C1 segment of cervical spinal cord (tissue), 14 donors: ENCODE measurements around the gene C1orf35.

Experiments used
- DNase-seq, 14 donors: peaks; one replicate each; lab custom pipeline; 2025; lab: John Stamatoyannopoulos, UW

C1orf35 gene

GRCh38 chr1:228079601-228080263 lies 23.4 kb downstream of the C1orf35 start:
- DNase-seq = no peak

DNA sequence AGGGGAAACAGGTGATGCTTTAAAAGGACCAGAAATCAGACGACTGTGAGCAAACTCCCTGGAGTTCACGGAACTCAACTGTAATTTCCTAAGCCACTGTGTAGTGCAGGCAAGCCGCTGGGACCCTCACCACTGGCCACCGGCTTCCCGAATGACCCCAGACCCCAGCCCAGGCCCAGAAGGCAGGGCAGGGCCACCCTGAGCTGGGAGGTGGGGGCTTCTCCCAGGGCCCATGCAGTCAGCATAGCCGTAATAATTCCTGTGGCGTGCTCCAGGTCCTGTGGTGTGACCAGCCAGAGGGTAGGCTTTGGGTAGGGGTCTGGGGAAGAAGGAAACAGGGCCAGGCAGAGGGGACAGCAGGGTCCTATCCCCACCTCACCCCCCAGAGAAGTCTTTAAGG lies 24.1 kb downstream of the C1orf35 start:
- no peak for DNase-seq

DNA sequence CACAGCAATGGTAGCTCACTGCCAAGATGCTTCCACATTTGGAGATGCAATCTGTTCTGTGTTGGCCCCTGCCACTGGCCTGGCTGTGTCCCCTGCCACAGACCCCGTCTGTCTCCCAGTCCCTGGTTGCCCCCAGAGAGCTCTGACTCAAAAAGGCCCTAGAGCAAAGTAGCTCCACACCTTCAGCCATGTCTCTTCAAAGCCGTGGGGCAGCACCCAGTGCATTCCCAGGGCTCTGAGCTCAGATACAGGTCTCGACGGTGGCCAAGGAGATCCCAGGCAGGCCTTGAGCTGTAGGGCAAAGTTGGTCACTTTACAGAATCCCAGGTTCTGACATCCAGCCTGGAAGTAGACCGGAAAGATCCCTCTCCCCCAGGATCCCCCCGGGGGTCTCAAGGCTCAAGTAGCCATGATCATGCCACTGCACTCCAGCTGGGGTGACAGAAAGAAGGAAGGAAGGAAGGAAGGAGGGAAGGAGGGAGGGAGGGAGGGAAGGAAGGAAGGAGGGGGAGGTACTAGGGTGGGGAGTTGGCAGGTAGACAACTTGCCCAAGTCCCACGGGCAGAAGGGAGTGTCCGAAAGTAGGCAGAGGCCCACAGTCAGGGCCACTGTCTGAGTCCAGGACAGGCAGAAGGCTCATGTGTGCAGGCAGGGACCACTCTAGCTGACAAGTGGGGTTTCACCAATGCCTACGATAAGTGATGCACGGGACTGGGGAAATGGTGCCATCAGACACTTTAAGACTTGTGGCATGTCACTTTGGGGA lies 25.4 kb downstream of the C1orf35 start:
- DNase-seq = no peak

DNA sequence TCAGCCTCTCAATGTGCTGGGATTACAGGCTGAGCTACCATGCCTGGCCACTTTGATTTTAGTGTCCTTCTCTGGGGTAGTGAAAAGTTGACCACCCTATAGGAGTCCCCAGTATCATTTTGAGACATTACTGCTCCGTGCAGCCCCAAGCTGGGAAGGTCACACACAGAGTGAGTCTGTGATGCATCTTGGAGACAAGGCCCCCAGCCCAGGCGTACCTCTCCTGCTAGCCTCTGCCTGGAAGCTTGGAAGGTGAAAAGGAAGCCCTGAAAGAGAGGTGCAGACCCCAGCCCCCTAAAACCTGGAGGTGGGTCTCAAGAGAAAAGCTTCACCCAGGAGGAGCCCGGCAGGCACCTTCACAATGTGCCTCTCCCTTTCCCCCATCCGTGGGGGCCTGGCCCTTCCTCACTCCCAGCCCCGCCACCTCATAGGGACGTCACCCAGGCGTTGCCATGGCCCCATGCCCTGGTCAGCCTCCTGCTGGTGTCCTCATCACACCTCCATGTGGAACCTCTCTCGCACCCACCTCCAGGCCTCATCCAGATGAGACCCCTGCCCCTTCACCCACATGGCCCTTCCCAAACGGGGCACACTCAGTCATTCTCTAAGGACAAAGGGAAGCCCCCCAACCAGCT lies 26.2 kb downstream of the C1orf35 start:
- DNase-seq = no peak

DNA sequence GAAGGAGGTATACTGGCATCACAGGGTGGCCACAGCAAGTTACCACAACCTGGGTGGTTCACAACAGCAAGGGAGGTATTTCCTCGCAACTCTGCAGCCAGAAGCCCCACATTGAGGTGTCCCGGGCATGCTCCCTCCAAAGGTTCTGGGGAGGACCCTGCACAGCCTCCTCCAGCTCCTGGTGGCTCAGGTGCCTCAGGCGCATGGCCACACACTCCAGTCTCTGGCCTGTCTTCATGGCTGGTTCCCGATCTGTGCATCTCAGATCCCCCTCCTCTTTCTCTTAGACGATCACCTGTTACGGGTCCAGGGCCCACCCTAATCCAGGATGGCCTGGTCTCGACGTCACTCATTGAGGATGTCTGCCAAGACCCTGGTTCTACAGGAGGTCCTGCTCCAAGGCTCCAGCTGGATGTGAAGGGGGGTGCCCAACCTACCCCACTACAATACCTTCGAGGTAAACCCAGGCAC lies 27.3 kb downstream of the C1orf35 start:
- no peak for DNase-seq

GRCh38 chr1:228074954-228075730 lies 28.0 kb downstream of the C1orf35 start:
- DNase-seq = no peak

DNA sequence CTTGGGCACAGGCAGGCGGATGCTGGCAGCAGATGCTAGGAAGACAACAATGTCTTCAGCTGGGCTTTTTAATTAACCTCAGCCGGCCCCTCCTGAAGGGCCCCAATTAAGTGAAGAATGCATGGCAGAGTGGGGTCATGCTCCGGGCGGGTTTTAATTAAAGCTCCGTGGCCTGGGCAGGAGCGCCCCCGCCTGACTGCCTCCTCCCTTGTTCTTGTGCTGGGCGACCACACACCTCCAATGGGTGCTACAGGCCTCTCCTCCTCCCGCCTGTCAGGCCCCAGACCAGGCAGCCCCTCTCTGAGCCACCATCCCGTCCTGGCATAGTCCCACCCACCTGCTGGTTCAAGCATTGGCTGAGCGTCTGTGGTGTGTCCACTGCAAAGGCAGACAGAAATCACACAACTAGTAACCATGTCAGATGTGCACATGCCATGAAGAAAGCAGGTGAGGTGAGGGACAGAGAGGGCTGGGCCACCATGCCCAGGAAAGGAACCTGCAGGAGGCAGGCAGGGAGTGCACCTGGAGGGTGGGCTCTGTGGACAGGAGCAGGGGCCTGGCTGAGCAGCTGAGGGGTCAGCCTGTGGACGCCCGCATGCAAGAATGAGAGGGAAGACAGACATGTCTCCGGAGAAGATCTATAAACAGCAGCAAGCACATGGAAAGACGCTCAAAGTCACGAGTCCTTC lies 29.1 kb downstream of the C1orf35 start:
- DNase-seq = no peak

DNA sequence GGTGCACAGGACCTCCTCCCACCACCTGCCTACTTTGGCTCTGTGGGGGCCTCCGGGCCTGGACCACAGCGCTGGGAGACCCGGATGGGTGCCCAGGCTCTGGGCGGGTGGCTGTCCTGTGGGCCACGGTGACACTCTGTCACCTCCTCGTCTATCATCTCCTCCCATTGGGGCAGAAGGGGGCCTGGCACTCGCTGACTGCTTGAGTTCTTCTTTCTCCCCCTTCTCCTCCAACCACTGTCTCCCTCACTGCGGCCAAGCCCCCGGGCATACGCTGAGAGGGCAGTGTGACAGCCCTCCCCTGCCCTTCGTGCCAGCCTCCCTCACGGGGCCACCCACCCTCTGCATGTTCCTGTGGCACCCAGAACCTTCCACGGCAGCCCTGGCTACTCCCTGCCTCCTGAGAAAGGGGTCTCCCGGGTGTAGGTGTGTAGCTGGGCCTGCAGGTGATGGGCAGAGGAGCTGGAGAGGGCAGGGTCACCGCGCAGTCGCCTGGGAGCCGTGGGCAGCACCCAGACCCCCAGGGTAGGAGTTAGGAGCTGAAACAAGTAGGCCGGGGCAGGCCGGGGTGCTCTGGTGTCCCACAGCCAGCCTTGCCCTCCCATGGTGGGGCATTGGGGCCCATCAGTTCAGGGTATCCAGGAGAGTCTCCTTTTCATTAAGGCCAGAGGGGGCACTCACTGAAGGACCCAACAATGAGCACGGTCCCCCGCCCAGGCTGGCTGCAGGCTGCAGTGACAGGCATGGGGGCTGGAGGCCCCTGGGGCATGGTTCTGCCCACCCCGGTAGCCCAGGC lies 29.9 kb downstream of the C1orf35 start:
- no peak for DNase-seq

- no peak for DNase-seq
Measured at GRCh38 chr1:228072658-228073043, 30.5 kb downstream of the C1orf35 start.

DNA sequence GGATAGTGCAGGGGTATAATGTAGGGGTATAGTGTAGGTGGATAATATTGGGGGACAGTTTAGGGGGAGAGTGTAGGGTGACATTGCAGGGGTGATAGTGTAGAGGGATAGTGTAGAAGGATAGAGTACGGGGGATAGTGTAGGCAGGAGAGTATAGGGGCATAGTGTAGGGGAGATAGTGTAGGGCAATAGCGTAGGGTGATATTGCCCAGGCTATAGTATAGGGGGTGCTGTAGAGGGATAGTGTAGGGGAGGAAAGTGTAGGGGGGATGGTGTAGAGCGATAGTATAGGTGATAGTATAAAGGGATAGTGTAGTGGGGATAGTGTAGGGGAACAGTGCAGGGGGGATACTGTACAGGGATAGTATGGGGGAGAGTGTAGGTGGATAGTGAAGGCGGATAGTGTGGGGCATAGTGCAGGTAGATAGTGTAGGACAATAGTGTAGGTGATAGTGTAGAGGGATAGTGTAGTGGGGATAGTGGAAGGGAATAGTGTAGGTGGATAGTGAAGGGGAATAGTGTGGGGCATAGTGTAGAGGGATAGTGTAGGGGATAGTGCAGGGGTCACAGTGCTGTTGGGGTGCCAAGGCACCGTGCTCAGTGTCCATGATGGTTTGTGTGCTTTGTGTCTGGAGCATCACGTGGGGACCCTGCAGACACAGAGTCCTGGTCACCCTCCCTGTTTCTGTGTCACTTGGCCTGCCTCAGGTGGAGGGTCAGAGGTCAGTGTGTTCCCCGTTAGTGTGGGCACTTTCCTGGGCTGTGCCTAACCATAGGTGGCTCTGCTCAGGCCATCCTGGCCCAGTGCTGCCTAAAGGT lies 31.1 kb downstream of the C1orf35 start:
- DNase-seq = no peak

DNA sequence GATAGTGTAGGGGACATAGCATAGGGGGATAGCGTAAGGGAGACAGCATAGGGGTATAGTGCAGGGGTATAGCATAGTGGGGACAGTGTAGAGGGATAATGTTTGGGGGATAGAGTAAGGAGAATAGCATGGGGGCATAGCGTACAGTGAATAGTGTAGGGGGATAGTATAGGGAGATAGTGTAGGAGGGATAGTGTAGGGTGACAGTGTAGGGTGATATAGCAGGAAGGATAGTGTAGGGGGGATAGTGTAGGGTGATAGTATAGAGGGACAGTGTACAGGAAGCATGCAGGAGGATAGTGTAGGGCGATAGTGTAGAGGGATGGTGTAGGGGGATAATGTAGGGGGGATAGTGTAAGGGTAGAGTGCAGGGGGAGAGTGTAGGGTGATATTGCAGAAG lies 32.3 kb downstream of the C1orf35 start:
- no peak for DNase-seq

DNA sequence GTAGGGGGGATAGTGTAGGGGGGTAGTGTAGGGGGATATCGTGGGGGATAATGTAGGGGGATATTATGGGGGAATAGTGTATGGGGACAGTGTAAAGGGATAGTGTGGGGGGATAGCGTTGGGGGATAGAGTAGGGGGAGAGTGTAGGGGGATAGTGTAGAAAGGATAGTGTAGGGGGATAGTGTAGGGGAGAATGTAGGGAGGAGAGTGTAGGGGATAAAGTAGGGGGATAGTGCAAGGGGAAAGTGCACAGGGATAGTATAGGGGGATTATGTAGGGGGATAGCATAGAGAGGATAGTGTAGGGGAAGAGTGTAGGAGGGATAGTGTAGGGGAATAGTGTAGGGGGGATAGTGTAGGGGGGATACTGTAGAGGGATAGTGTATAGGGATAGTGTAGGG lies 33.0 kb downstream of the C1orf35 start:
- no peak for DNase-seq

- no peak for DNase-seq
Measured at GRCh38 chr1:228068359-228068758, 34.8 kb downstream of the C1orf35 start.

GRCh38 chr1:228066891-228067654 lies 36.1 kb downstream of the C1orf35 start:
- no peak for DNase-seq

GRCh38 chr1:228066416-228066815 lies 36.7 kb downstream of the C1orf35 start:
- DNase-seq = no peak

DNA sequence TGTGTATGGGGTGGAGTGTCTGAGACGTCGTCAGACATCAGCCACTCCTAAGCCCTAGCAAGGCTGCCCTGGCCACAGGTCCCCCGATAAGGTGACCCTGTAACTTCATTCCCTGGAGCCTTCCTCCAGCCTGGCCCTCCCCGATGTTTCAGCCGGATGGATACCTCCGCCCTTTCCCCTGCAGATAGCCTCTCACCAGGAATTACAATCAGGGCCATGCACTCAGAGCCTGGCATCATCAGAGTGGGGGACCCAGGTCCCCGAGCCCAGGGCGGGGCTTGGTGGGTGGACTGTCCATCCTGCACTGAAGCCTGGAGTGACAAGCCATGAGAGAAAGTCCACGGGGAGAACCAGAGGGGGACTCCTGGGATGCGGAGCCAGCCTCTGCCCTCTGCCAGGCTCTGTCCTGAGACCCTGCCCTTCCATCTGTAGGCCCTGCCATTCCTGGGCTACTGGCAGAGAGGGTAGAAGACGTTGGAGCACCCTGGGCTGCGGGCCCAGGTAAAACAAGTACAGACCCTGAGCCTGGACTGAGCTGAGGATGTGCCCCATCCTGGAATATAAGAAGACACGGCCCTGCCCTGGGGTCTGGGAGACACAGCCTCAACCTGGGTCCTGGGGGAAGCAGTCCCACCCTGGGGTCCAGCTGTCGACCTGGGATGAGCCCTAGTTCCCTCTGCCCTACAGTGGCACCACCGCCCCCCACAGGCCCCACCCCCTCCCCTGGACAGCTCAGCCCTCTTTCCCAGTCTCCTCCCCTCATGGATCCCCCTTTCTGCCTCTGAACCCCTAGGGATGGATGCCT lies 37.4 kb downstream of the C1orf35 start:
- DNase-seq = no peak

GRCh38 chr1:228064741-228065542 lies 38.2 kb downstream of the C1orf35 start:
- DNase-seq = no peak
